H1 (cell line): Measurements from ENCODE around the gene EFHD1. TPM values are rescaled to one million over a fixed set of nuclear protein-coding genes. Genes with fewer than 3 reads are reported as not detected.

Experiments
- CTCF ChIA-PET: fragments of 300-600 bp; sonication (Branson Sonifier 250); formaldehyde crosslinking; loops from one replicate; lab custom pipeline; 2021; ENCODE audit not compliant: partially characterized antibody; lab: Charles Lee
- POLR2A ChIA-PET: fragments of 300-600 bp; sonication (Branson Sonifier 250); formaldehyde crosslinking; loops from one replicate; lab custom pipeline; 2021; ENCODE audit warnings: inconsistent platforms; ENCODE audit not compliant: partially characterized antibody; lab: Charles Lee
- DNase-seq, 2 experiments: peaks; one replicate each; pipeline versions ENCODE4 v3.0.0 to v3.0.0-alpha.2; 2010 to 2022; ENCODE audit warnings: low spot score in 2 of 2, low read depth in 1 of 2, mixed read lengths in 1 of 2
- FAIRE-seq: peaks from 2 replicates; lab custom pipeline; 2011; peaks lifted over from hg19 to GRCh38; lab: Jason Lieb, UNC
- H2AFZ ChIP-seq: 2 replicates; pipeline ENCODE4 v1.8.1; 2012; ENCODE audit warnings: low read length, inconsistent platforms
- H2AK5ac ChIP-seq: 2 replicates; pipeline ENCODE4 v1.6.1; 2013; ENCODE audit warnings: low read depth, low read length
- H2BK120ac ChIP-seq: replicated peaks from 2 replicates; pipeline ENCODE3; 2013; ENCODE audit warnings: low read depth, low read length, inconsistent platforms
- H2BK12ac ChIP-seq: 2 replicates; pipeline ENCODE4 v1.6.1; 2013; ENCODE audit warnings: low read depth, low read length
- H2BK15ac ChIP-seq: 2 replicates; pipeline ENCODE4 v1.6.1; 2013; ENCODE audit warnings: low read length
- H2BK20ac ChIP-seq: 2 replicates; pipeline ENCODE4 v1.6.1; 2013; ENCODE audit warnings: low read length
- H2BK5ac ChIP-seq: 2 replicates; pipeline ENCODE4 v1.6.1; 2013; ENCODE audit warnings: low read depth, low read length
- H3K14ac ChIP-seq: 2 replicates; pipeline ENCODE4 v1.6.1; 2013; ENCODE audit warnings: inconsistent platforms; ENCODE audit not compliant: insufficient read length
- H3K18ac ChIP-seq: 2 replicates; pipeline ENCODE4 v1.6.1; 2013; ENCODE audit warnings: low read length; ENCODE audit errors: extremely low read depth
- H3K23ac ChIP-seq: 2 replicates; pipeline ENCODE4 v1.6.1; 2013; ENCODE audit warnings: inconsistent platforms; ENCODE audit not compliant: insufficient read length
- H3K23me2 ChIP-seq: 2 replicates; pipeline ENCODE4 v1.6.1; 2013; ENCODE audit warnings: low read depth, low read length
- H3K27ac ChIP-seq: 2 replicates; pipeline ENCODE4 v1.6.1; 2011; ENCODE audit warnings: low read depth, low read length, inconsistent platforms
- H3K27me3 ChIP-seq, 4 experiments: replicated peaks in 1 of 4; 1 replicate in 1 of 4; 2 replicates in 3 of 4; pipeline versions ENCODE4 v1.6.1 to v1.8.1; 2011 to 2013; ENCODE audit warnings: low read length in 3 of 4, mild to moderate bottlenecking in 3 of 4, inconsistent platforms in 2 of 4, mixed read lengths in 2 of 4, moderate library complexity in 1 of 4; ENCODE audit not compliant: control insufficient read depth in 3 of 4, insufficient read depth in 3 of 4; ENCODE audit errors: extremely low read depth in 1 of 4
- H3K36me3 ChIP-seq, 4 experiments: 2 replicates each; pipeline versions ENCODE4 v1.6.1 to v1.8.1; 2011 to 2013; ENCODE audit warnings: mild to moderate bottlenecking in 4 of 4, low read length in 3 of 4, moderate library complexity in 2 of 4, control low read depth in 1 of 4, inconsistent platforms in 1 of 4; ENCODE audit not compliant: insufficient read depth in 4 of 4, control insufficient read depth in 2 of 4
- H3K4ac ChIP-seq: replicated peaks from 2 replicates; pipeline ENCODE3; 2013; ENCODE audit warnings: low read length, low read depth, mixed read lengths, inconsistent platforms; ENCODE audit not compliant: insufficient read length
- H3K4me1 ChIP-seq, 4 experiments: replicated peaks in 1 of 4; 1 replicate in 1 of 4; 2 replicates in 3 of 4; pipeline versions ENCODE4 v1.6.1 to v1.8.1; 2011 to 2013; ENCODE audit warnings: low read length in 3 of 4, inconsistent platforms in 2 of 4, mixed read lengths in 1 of 4; ENCODE audit not compliant: insufficient read depth in 4 of 4, control insufficient read depth in 3 of 4
- H3K4me2 ChIP-seq, 2 experiments: 2 replicates each; pipeline versions ENCODE4 v1.6.1 to v1.8.1; 2011 to 2013; ENCODE audit warnings: low read depth in 2 of 2, low read length in 2 of 2, control low read depth in 1 of 2, inconsistent platforms in 1 of 2, mild to moderate bottlenecking in 1 of 2; ENCODE audit not compliant: insufficient read depth in 1 of 2
- H3K4me3 ChIP-seq, 4 experiments: fragments of 200-600, 300-600 bp in 1 of 4; sonication (generic), shearing (Covaris generic), sonication (Bioruptor Twin) in 1 of 4; 2 replicates each; pipeline versions ENCODE4 v1.5.1 to v1.8.1; 2011 to 2016; ENCODE audit warnings: low read length in 4 of 4, low read depth in 3 of 4, control low read depth in 2 of 4, inconsistent platforms in 2 of 4, mild to moderate bottlenecking in 2 of 4, mixed read lengths in 1 of 4, moderate library complexity in 1 of 4; ENCODE audit not compliant: insufficient read depth in 2 of 4; ENCODE audit errors: extremely low read depth in 1 of 4
- H3K56ac ChIP-seq: replicated peaks from 2 replicates; pipeline ENCODE3; 2013; ENCODE audit warnings: low read depth, mild to moderate bottlenecking, mixed read lengths, low read length, inconsistent platforms; ENCODE audit not compliant: insufficient read length
- H3K79me1 ChIP-seq: 2 replicates; pipeline ENCODE4 v1.6.1; 2013; ENCODE audit warnings: low read depth, low read length, control low read depth
- H3K79me2 ChIP-seq, 2 experiments: 2 replicates each; pipeline versions ENCODE4 v1.6.1 to v1.8.1; 2012 to 2013; ENCODE audit warnings: low read length in 2 of 2, mild to moderate bottlenecking in 2 of 2, inconsistent platforms in 1 of 2; ENCODE audit not compliant: insufficient read depth in 2 of 2, control insufficient read depth in 1 of 2
- H3K9ac ChIP-seq, 4 experiments: replicated peaks in 1 of 4; 1 replicate in 1 of 4; 2 replicates in 3 of 4; pipeline versions ENCODE4 v1.6.1 to v1.8.1; 2011 to 2013; ENCODE audit warnings: low read depth in 3 of 4, low read length in 3 of 4, control low read depth in 2 of 4, mild to moderate bottlenecking in 2 of 4, moderate library complexity in 2 of 4, inconsistent platforms in 1 of 4; ENCODE audit errors: extremely low read depth in 1 of 4
- H3K9me3 ChIP-seq, 2 experiments: 2 replicates each; pipeline versions ENCODE4 v1.6.1 to v1.8.1; 2012 to 2013; ENCODE audit warnings: mild to moderate bottlenecking in 2 of 2, moderate library complexity in 2 of 2, control low read depth in 1 of 2, inconsistent platforms in 1 of 2, low read depth in 1 of 2, low read length in 1 of 2, mixed read lengths in 1 of 2; ENCODE audit not compliant: insufficient read depth in 2 of 2
- H4K20me1 ChIP-seq, 2 experiments: replicated peaks in 1 of 2; 2 replicates each; pipeline versions ENCODE3 to v1.8.1; 2011 to 2013; ENCODE audit warnings: inconsistent platforms in 2 of 2, low read length in 2 of 2, mild to moderate bottlenecking in 1 of 2; ENCODE audit not compliant: insufficient read depth in 2 of 2, control insufficient read depth in 1 of 2
- H4K5ac ChIP-seq: 2 replicates; pipeline ENCODE4 v1.6.1; 2013; ENCODE audit warnings: low read length, low read depth, mixed read lengths, inconsistent platforms; ENCODE audit not compliant: insufficient read length
- H4K8ac ChIP-seq: 2 replicates; pipeline ENCODE4 v1.8.0; 2013; ENCODE audit warnings: mild to moderate bottlenecking, moderate library complexity, low read length, inconsistent platforms; ENCODE audit not compliant: insufficient read depth; ENCODE audit errors: extremely low read depth
- H4K91ac ChIP-seq: replicated peaks from 2 replicates; pipeline ENCODE3; 2013; ENCODE audit warnings: low read length, mixed read lengths, inconsistent platforms; ENCODE audit not compliant: insufficient read length
- CBX8 ChIP-seq: fragments of 300-800, 300-1000 bp; sonication (generic); IDR thresholded peaks from 2 replicates; pipeline ENCODE4 v1.7.1; 2016; ENCODE audit warnings: low read depth, low read length, borderline replicate concordance
- E2F6 ChIP-seq: IDR thresholded peaks from 2 replicates; pipeline ENCODE4 v1.6.1; 2012; ENCODE audit warnings: inconsistent platforms
- FOSL1 ChIP-seq: IDR thresholded peaks from 2 replicates; pipeline ENCODE4 v1.6.1; 2011; ENCODE audit warnings: mild to moderate bottlenecking, low read depth, low read length, moderate library complexity; ENCODE audit not compliant: insufficient read depth
- KDM4A ChIP-seq: IDR thresholded peaks from one replicate; pipeline ENCODE4 v1.7.1; 2012; ENCODE audit warnings: low read depth, mild to moderate bottlenecking, moderate library complexity, low read length, inconsistent platforms; ENCODE audit not compliant: severe bottlenecking
- MAFK ChIP-seq: IDR thresholded peaks from 2 replicates; pipeline ENCODE4 v1.6.1; 2012; ENCODE audit warnings: low read depth, mild to moderate bottlenecking, improper control_type of control experiment, low read length
- NRF1 ChIP-seq: IDR thresholded peaks from 2 replicates; pipeline ENCODE4 v1.6.1; 2011; ENCODE audit warnings: mild to moderate bottlenecking, low read depth, low read length, improper control_type of control experiment
- TEAD4 ChIP-seq: IDR thresholded peaks from 2 replicates; pipeline ENCODE4 v1.6.1; 2012; ENCODE audit warnings: low read depth, low read length, inconsistent platforms, mixed read lengths
- USF2 ChIP-seq: IDR thresholded peaks from 2 replicates; pipeline ENCODE4 v1.6.1; 2011; ENCODE audit warnings: low read length, improper control_type of control experiment
- WGBS, 2 experiments: shearing (Covaris generic) in 1 of 2; methylation state at CpG; one replicate each; pipeline versions ENCODE4 v1.1.6 to v1.1.7; 2013 to 2015; ENCODE audit warnings: low lambda C conversion rate in 2 of 2, mixed read lengths in 2 of 2, inconsistent platforms in 1 of 2, low coverage in 1 of 2, missing lambda C conversion rate in 1 of 2; ENCODE audit not compliant: insufficient replicate concordance in 2 of 2, insufficient coverage in 1 of 2, insufficient read length in 1 of 2; ENCODE audit errors: extremely low coverage in 1 of 2, missing lambda C conversion rate in 1 of 2; 5-methylcytosine and 5-hydroxymethylcytosine counted together
- polyA plus RNA-seq, 7 experiments: library from polyadenylated mRNA; depleted of rRNA in 3 of 7; stranded (reverse) in 5 of 7; unstranded in 2 of 7; fragments of >200 nt in 5 of 7; fragments of 200-250 nt in 2 of 7; gene quantifications; 1 replicate in 5 of 7; 2 replicates in 1 of 7; 4 replicates in 1 of 7; pipeline versions ENCODE4 v1.2.1 to v1.2.3, GENCODE V29; 2011 to 2013; ENCODE audit warnings: missing spikeins in 2 of 7, mixed read lengths in 2 of 7
- total RNA-seq: library from RNA; stranded (reverse); fragmentation: NEBNext Ultra II Directional; extraction: Animal tissue kit (Norgen Biotek cat#: 25700); gene quantifications from 2 replicates; pipeline ENCODE4 v1.2.1, GENCODE V29; 2021

The EFHD1 gene
- total and polyA plus RNA-seq, 2 of the 8 experiments (the other 6 are each of a cell fraction or from before 2014, with no cell fraction given), result 3.4 to 4.5 TPM

- H2AK5ac ChIP-seq, result no peak overlapping the region
- no peak overlapping the region for H3K4ac ChIP-seq
- H3K79me2 ChIP-seq, result peaks cover 4 to 9% of the 10 kb centered on the region in 2 experiments
- no peak overlapping the region for H2BK5ac ChIP-seq
- no peak overlapping the region for H3K4me2 ChIP-seq
- H4K5ac ChIP-seq, result no peak overlapping the region
- no peak overlapping the region for H2BK120ac ChIP-seq
- H3K23me2 ChIP-seq, result peaks cover 4% of the 10 kb centered on the region
- H3K79me1 ChIP-seq, result no peaks in the 10 kb centered on the region
- no peak overlapping the region for H3K56ac ChIP-seq
- H3K36me3 ChIP-seq, result no peaks in the 10 kb centered on the region
- no peak overlapping the region for H2BK20ac ChIP-seq
- no peak overlapping the region for H3K4me3 ChIP-seq
- FAIRE-seq (no peak), DNase-seq (no peak)
- no peak overlapping the region for H3K23ac ChIP-seq
- no peak overlapping the region for H3K9ac ChIP-seq
- 85% methylated on average over 4 of the region's 4 CpGs; no CpG with 5 or more reads in 1 of the 2 experiments for WGBS, 2 experiments
- no peak for TF ChIP-seq CBX8
- TF ChIP-seq TEAD4, result no peak
- no peak for TF ChIP-seq E2F6
- no peak for TF ChIP-seq FOSL1
- no peak for TF ChIP-seq KDM4A
- TF ChIP-seq NRF1, result no peak
- no peak for TF ChIP-seq USF2
- TF ChIP-seq MAFK, result no peak
- no peak overlapping the region for H2BK12ac ChIP-seq
- H4K8ac ChIP-seq, result no peak overlapping the region
- no peak overlapping the region for H3K27ac ChIP-seq
- no peak overlapping the region for H2BK15ac ChIP-seq
- CTCF ChIA-PET, result interaction anchor here (1.1 to 1.5 kb wide), 4 partner anchors 9 to 34 kb away, joined by 3 to 6 read pairs (median 4); no protein-coding TSS in a partner anchor
- H4K20me1 ChIP-seq, result no peaks in the 10 kb centered on the region
- no peaks in the 10 kb centered on the region for H3K9me3 ChIP-seq
- H3K4me1 ChIP-seq, result peaks cover 0 to 4% (median under 1%) of the 10 kb centered on the region in 4 experiments; a peak in 2 of 7 replicates
- peak overlapping the region; percentile 35; the same call in 1 of the 2 replicates for H2AFZ ChIP-seq
- H3K18ac ChIP-seq, result no peak overlapping the region
- POLR2A ChIA-PET, result no interaction called here
- H3K14ac ChIP-seq, result no peak overlapping the region
- H3K27me3 ChIP-seq, result no peaks in the 10 kb centered on the region
- no peak overlapping the region for H4K91ac ChIP-seq
Observed at GRCh38 chr2:232693344-232693743, 59.9 kb downstream of the EFHD1 start.
